Right lobe of liver (tissue), 6 donors: Measurements from ENCODE around the gene IL1F10. TPM values are rescaled to one million over a fixed set of nuclear protein-coding genes. Genes with fewer than 3 reads are reported as not detected.

ENCODE experiments used
- ATAC-seq, 4 donors: fragments of 200-7000 bp; cut with Tn5 transposase; one replicate each; pipeline ENCODE4 v1.9.1; 2020; ENCODE audit warnings: mild to moderate bottlenecking in 4 of 4, moderate library complexity in 4 of 4
- DNase-seq, 3 donors: peaks; one replicate each; pipeline ENCODE4 v3.0.0-alpha.2; 2020
- H3K27ac ChIP-seq, 3 donors: fragments of 200-600 bp; one replicate each; pipeline ENCODE4 v1.8.0; 2022
- H3K27me3 ChIP-seq, 2 donors: fragments of 200-600 bp; one replicate each; pipeline ENCODE4 v1.8.0; 2022
- H3K36me3 ChIP-seq, 4 donors: fragments of 200-600 bp; sonication (generic) in 1 of 4; one replicate each; pipeline versions ENCODE4 v1.5.1 to v1.8.0; 2017 to 2022; ENCODE audit warnings: control low read depth in 1 of 4
- H3K4me1 ChIP-seq, 4 donors: fragments of 200-600 bp; sonication (generic) in 1 of 4; one replicate each; pipeline versions ENCODE4 v1.5.1 to v1.8.0; 2017 to 2022; ENCODE audit warnings: control low read depth in 1 of 4
- H3K4me3 ChIP-seq, 3 donors: fragments of 200-600 bp; one replicate each; pipeline ENCODE4 v1.8.0; 2022
- H3K9me3 ChIP-seq, 4 donors: fragments of 200-600 bp; sonication (generic) in 1 of 4; one replicate each; pipeline versions ENCODE4 v1.5.1 to v1.8.0; 2017 to 2022; ENCODE audit warnings: control low read depth in 1 of 4
- CTCF ChIP-seq, 4 donors: fragments of 200-600 bp in 3 of 4; fragments of 450-650 bp in 1 of 4; IDR thresholded peaks; one replicate each; pipeline versions ENCODE4 v1.5.1 to v1.8.0; 2016 to 2022; ENCODE audit warnings: antibody characterized with exemption in 4 of 4, mild to moderate bottlenecking in 2 of 4
- POLR2A ChIP-seq: fragments of 450-650 bp; IDR thresholded peaks from one replicate; pipeline ENCODE4 v1.6.1; 2017; ENCODE audit warnings: antibody characterized with exemption, mild to moderate bottlenecking
- WGBS: methylation state at CpG from one replicate; pipeline ENCODE4 v1.1.6; 2018; ENCODE audit warnings: low coverage, low lambda C conversion rate; ENCODE audit not compliant: insufficient coverage; ENCODE audit errors: missing lambda C conversion rate; 5-methylcytosine and 5-hydroxymethylcytosine counted together
- intact Hi-C, 2 donors: fragments of 100-400 bp; cut with DNase I; formaldehyde crosslinking; loops; one replicate each; pipeline versions ENCODE4 v1.11.2 to v1.14.1; 2022
- total RNA-seq, 6 experiments: library from RNA; depleted of rRNA in 2 of 6; stranded (reverse); fragments of >200 nt in 2 of 6; fragmentation: NEBNext Ultra II Directional in 3 of 6; extraction: Animal tissue kit (Norgen Biotek cat#: 25700) in 3 of 6; gene quantifications; one replicate each; pipeline versions ENCODE4 v1.1.0 to v1.2.4, GENCODE V29; 2016 to 2023
- donor health status: DM: no; HTN: yes; CAD: no.
- donor health status: DM: no; HTN: no; CAD: no.
- donor health status: DM: no; HTN: no; CAD: no.
- donor health status: DM: no; HTN: yes; CAD: no.
- donor health status: DM: no; HTN: yes; CAD: no.

IL1F10 gene
- total RNA-seq, 6 experiments from 2014 or later: not detected

- DNase-seq (no peak), ATAC-seq (no peak)
- Histone ChIP-seq H3K27me3 (no peaks in the 10 kb centered on the region), H3K27ac (no peak overlapping the region), H3K9me3 (no peaks in the 10 kb centered on the region), H3K4me1 (peaks cover 0 to 6% (median 0%) of the 10 kb centered on the region in 4 donors), H3K4me3 (no peak overlapping the region), H3K36me3 (no peaks in the 10 kb centered on the region)
- TF ChIP-seq POLR2A: no peak
- no peak for TF ChIP-seq CTCF (IDR thresholded peaks at IDR 0.05)
- intact Hi-C loops: no loop called here
- 65% methylated on average over 2 of the region's 5 CpGs for WGBS
Observed at GRCh38 chr2:113075030-113075429, 7.3 kb downstream of the IL1F10 start.

GRCh38 chr2:113075600-113075999, 7.8 kb downstream of the IL1F10 start:
- Histone ChIP-seq H3K9me3 (no peaks in the 10 kb centered on the region), H3K4me3 (no peak overlapping the region), H3K36me3 (no peaks in the 10 kb centered on the region), H3K4me1 (peaks cover 0 to 6% (median 0%) of the 10 kb centered on the region in 4 donors), H3K27ac (no peak overlapping the region), H3K27me3 (no peaks in the 10 kb centered on the region)
- WGBS: 92% methylated on average over 2 of the region's 3 CpGs
- DNase-seq (no peak), ATAC-seq (no peak)
- intact Hi-C loops: no loop called here
- no peak for TF ChIP-seq POLR2A
- TF ChIP-seq CTCF (IDR thresholded peaks at IDR 0.05): no peak

- Histone ChIP-seq H3K4me1 (peaks cover 0 to 6% (median 0%) of the 10 kb centered on the region in 4 donors), H3K27me3 (no peaks in the 10 kb centered on the region), H3K27ac (no peak overlapping the region), H3K4me3 (no peak overlapping the region), H3K36me3 (no peaks in the 10 kb centered on the region), H3K9me3 (no peaks in the 10 kb centered on the region)
- TF ChIP-seq CTCF (IDR thresholded peaks at IDR 0.05) (no peak), POLR2A (no peak)
- intact Hi-C loops: no loop called here
- WGBS: no CpG with 5 or more reads among the region's 3 CpGs
- DNase-seq (no peak), ATAC-seq (no peak)
Observed at GRCh38 chr2:113076954-113077669, 9.3 kb downstream of the IL1F10 start.

- TF ChIP-seq POLR2A: no peak
- TF ChIP-seq CTCF (IDR thresholded peaks at IDR 0.05): no peak
- Histone ChIP-seq H3K27me3 (no peaks in the 10 kb centered on the region), H3K4me3 (no peak overlapping the region), H3K4me1 (peaks cover 0 to 6% (median 0%) of the 10 kb centered on the region in 4 donors), H3K27ac (peak overlapping the region; percentile 29 to 60 (median 37)), H3K9me3 (no peaks in the 10 kb centered on the region), H3K36me3 (no peaks in the 10 kb centered on the region)
- ATAC-seq (peak in 1 of 4 donors; percentile 54), DNase-seq (peak in 1 of 3 donors; percentile 47)
- WGBS: 80% methylated on average over 1 of the region's 1 CpG
- intact Hi-C loops: no loop called here
Observed at GRCh38 chr2:113077921-113078320, 10.2 kb downstream of the IL1F10 start.
